H4 (cell line): ENCODE results near the gene ZNF177. TPM values are rescaled to one million over a fixed set of nuclear protein-coding genes. Genes with fewer than 3 reads are reported as not detected.
"Not testable (repeated sequence)": the region's sequence is repeated elsewhere in the genome, so short reads cannot be mapped to it uniquely, and the experiment has no call there.

Source experiments
- DNase-seq: peaks from one replicate; pipeline ENCODE4 v3.0.0-alpha.2; 2015; ENCODE audit warnings: low spot score
- total RNA-seq: library from RNA; depleted of rRNA; stranded (reverse); fragments of >200 nt; shearing (Covaris generic); gene quantifications from 2 replicates; pipeline ENCODE4 v1.2.3, GENCODE V29; 2014; rRNA removed

The ZNF177 gene
- total RNA-seq: 1.0 and 4.4 TPM in 2 replicates

DNA sequence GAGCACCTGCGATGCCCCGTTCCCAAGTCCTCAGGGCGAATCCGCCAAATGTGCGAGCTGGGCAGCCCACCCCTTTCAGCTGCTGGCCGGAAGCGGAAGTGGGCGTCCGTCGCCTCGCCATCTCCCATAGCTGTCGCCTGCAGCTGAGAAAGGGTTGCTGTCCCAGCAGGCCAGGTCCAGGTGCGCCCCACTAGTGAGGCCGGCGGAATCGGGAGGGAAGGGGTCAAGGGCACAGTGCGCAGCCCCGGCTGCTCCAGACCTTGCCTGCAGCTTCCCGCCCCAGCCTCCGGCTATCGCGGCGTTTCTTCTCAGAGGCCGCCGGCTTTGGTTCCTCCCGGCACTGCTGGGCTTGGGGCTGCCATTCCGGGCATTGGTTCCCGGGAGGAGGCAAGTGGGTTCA is at the start of gene ZNF177:
TSS of gene ZNF177 (plus strand) at position 109 of the 400 bp plus-strand sequence. CDS start 15,299 bp downstream, outside the sequence.
- DNase-seq: no peak

GRCh38 chr19:9313756-9314155 is 49.1 kb upstream of the ZNF177 start:
- no peak for DNase-seq

DNA sequence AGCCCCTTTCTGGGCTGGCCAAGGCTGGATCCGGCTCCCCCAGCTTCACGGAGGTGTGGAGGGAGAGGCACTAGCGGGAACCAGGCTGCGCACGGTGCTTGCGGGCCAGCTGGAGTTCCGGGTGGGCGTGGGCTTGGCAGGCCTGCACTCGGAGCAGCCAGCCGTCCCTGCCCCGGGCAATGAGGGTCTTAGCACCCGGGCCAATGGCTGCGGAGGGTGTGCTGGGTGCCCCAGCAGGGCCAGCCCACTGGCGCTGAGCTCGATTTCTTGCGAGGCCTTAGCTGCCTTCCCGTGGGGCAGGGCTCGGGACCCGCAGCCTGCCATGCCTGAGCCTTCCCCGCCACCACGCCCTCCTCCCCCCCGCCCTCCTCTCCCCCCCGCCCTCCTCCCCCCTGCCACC is 41.5 kb upstream of the ZNF177 start:
- no peak for DNase-seq

DNA sequence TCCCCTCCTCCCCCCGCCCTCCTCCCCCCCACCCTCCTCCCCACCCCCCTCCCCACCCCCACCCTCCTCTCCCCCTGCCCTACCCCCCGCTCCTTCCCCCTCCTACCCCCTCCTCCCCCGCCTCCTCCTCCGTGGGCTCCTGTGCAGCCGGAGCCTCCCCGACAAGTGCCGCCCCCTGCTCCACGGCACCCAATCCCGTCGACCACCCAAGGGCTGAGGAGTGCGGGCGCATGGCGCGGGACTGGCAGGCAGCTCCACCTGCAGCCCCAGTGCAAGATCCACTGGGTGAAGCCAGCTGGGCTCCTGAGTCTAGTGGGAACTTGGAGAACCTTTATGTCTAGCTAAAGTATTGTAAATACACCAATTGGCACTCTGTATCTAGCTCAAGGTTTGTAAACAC is 41.1 kb upstream of the ZNF177 start:
- not testable (repeated sequence) for DNase-seq

- DNase-seq: not testable (repeated sequence)
Observed at GRCh38 chr19:9322201-9322600, 40.6 kb upstream of the ZNF177 start.

GRCh38 chr19:9323557-9323918 is 39.3 kb upstream of the ZNF177 start:
- DNase-seq: peak; percentile 68

GRCh38 chr19:9323919-9324583 is 38.8 kb upstream of the ZNF177 start, which contains the start of gene ZNF559:
Gene ZNF559, plus strand, starts transcription at chr19:9324179. Its CDS starts 14,371 bp downstream, at chr19:9338550.
- peak; percentile 95 for DNase-seq

- no peak for DNase-seq
Observed at GRCh38 chr19:9324584-9324962, 38.2 kb upstream of the ZNF177 start.

DNA sequence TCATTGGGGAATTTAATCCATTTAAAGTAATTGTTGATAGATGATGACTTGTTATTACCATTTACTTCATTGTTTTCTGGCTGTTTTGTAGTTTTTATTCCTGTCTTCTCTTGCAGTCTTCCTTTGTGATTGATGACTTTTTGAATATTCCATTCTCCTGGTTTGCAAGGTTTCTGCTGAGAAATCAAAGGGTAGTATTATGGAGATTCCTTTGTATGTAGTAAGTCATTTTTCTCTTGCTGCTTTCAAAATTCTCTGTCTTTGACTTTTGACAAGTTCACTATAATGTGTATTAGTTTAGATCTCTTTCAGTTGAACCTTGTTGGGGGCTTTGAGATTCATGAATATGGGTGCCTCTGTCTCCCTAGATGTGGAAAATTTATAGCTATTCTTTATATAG is 32.8 kb upstream of the ZNF177 start:
- DNase-seq: no peak

DNA sequence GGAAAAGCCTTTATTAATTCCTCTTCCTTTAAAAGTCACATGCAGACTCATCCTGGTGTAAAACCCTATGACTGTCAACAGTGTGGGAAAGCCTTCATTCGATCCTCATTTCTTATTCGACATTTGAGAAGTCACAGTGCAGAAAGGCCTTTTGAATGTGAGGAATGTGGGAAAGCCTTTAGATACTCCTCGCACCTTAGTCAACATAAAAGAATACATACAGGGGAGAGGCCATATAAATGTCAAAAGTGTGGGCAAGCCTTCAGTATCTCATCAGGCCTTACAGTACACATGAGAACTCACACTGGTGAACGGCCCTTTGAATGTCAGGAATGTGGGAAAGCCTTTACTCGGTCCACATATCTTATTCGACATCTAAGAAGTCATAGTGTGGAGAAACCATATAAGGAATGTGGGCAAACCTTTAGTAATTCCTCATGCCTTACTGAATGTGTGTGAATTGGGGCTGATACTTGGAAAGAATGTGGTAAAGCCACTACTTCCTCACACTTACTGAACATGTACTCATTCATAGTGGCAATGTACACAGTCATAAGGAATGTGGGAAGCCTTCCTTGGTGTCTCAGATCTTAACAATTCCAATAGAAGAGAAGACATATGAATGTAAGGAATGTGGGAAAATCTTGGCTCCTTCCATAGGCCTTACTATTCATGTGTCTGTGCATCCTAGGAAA is 20.1 kb upstream of the ZNF177 start:
- no peak for DNase-seq

GRCh38 chr19:9345005-9345404 is 17.8 kb upstream of the ZNF177 start:
- no peak for DNase-seq

DNA sequence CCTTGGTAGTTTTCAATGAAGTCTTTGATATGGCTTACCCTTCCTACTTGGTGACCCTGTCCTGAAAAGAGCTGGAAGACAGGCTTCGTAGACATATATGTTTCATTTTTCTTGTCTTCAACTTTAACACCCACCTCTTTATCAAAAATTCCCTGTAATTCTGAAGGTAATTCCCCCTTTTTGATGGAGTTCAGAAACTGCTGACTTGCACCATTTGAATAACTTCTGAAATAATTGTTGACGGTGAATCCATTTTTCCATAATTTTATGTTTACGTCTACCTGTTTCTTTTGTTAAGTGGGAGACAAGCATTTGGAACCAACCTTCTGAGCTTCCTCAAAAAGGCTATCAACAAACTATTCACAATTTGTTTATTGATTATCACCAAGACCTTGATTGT is 14.6 kb upstream of the ZNF177 start:
- no peak for DNase-seq

DNA sequence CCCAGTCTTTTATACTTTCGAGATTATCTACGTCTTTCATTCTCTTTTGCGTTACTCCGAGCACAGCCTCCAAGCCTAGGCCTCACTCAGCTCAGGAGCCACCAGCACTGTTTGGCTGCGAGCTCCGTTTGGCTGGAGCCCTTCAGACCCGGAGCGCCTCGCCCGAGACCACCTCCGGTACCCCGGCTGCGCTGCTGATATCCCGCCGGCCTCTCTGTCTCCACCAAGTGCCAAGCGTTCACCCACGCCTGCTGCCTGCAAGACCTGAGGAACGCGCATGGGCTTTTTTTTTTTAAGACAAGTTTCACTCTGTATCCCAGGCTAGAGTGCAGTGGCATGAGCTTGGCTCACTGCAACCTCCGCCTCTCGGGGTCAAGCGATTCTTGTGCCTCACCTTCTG is 14.1 kb upstream of the ZNF177 start:
- DNase-seq: no peak

- no peak for DNase-seq
Observed at GRCh38 chr19:9352505-9352904, 10.3 kb upstream of the ZNF177 start.

GRCh38 chr19:9353011-9353410 is 9.8 kb upstream of the ZNF177 start:
- DNase-seq: no peak

DNA sequence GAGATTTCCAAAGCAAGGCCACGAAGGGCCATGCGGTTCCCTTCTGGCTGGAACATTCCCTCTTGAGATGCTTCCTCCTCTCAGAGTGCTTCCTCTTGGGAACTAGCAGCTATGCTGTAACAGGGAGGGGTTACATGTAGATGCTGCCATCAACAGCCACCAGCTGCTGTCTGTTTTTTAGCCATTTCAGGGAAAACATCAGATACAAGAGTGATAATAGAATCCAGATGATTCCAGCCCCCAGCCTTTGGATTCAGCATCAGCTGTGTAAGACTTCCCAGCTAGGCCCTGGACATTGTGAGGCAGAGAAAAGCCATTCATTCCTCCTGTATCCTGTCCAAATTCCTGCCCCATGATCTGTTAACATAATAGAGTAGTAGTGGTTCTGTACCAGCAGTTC is 8.2 kb upstream of the ZNF177 start:
- no peak for DNase-seq

GRCh38 chr19:9370738-9371619 is 8.2 kb downstream of the ZNF177 start:
- no peak for DNase-seq

GRCh38 chr19:9381361-9381785 is 18.6 kb downstream of the ZNF177 start:
- DNase-seq: no peak

GRCh38 chr19:9406798-9407352 is 44.1 kb downstream of the ZNF177 start:
- DNase-seq: peak; percentile 83

DNA sequence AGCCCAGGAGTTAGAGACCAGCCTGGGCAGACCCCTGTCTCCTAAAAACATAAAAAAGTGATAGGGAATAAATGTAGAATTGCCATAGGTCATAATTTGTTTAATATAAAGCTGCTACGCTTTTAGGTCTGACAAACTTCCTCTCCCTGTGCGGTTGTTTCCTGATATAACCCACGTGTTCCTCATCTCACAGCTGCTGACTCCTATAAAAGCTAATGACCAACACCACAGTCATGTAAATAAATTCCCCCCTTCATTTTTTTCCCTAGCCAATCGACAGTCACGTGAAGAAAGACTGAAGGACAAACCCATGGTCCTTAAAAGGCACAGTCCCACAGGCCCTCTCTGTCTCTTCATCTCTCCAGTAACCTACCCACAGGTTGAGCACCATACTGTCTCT is 45.0 kb downstream of the ZNF177 start:
- DNase-seq: no peak

DNA sequence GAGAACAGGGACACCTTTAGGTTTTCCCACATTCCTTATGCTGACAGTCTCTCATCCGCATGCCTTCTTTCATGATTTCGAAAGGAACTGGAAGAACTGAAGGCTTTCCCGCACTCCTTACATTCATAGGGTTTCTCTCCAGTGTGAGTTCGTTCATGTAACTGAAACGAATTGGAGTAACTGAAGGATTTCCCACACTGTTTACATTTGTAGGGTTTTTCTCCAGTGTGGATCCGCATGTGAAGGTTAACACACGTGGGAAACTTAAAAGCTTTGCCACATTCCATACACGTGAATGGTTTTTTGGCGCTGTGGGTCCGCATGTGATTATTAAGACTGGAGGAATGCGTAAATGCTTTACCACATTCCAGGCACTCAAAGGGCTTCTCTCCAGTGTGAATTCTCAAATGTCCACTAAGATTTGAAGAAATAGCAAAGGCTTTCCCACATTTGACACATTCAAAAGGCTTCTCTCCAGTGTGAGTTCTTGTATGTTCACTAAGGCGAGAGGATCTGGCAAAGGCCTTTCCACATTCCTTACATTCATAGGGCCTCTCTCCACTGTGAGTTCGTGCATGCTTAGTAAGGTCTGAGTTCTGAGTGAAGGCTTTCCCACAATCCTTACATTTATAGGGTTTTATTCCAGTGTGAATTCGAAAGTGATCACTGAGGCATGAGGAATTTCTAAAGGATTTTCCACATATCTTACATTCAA is 50.6 kb downstream of the ZNF177 start:
- DNase-seq: no peak
